MCF 10A (cell line): ENCODE data around the gene TOPAZ1. TPM values are rescaled to one million over a fixed set of nuclear protein-coding genes. Genes with fewer than 3 reads are reported as not detected.

Source experiments
- BruUV-seq: library from RNA; stranded (reverse); fragments of 400-500 nt; replicated peaks from 2 replicates; lab custom pipeline; 2021; lab: Mats Ljungman, UMichigan
- CTCF ChIA-PET: fragments of 300-600 bp; sonication (Branson Sonifier 250); formaldehyde crosslinking; extraction: SDS; loops from one replicate; lab custom pipeline; 2021; ENCODE audit warnings: antibody characterized with exemption, inconsistent platforms; lab: Yijun Ruan, JAX
- POLR2A ChIA-PET: fragments of 300-600, 350-650 bp; sonication (Branson Sonifier 250); formaldehyde crosslinking; extraction: SDS; loops from one replicate; lab custom pipeline; 2020; ENCODE audit warnings: antibody characterized with exemption, inconsistent platforms; lab: Yijun Ruan, JAX
- DNase-seq: peaks from one replicate; pipeline ENCODE4 v3.0.0-alpha.2; 2018; ENCODE audit not compliant: unreplicated experiment
- H3K27ac Mint-ChIP-seq: one replicate; pipeline ENCODE4 v1.8.0; 2022; ENCODE audit warnings: mild to moderate bottlenecking, low read depth, mixed read lengths; ENCODE audit not compliant: unreplicated experiment
- H3K27me3 Mint-ChIP-seq: one replicate; pipeline ENCODE4 v1.8.0; 2022; ENCODE audit warnings: mixed read lengths; ENCODE audit not compliant: insufficient read depth, unreplicated experiment
- H3K36me3 Mint-ChIP-seq: one replicate; pipeline ENCODE4 v1.8.0; 2022; ENCODE audit warnings: mild to moderate bottlenecking, moderate library complexity, mixed read lengths; ENCODE audit not compliant: insufficient read depth, unreplicated experiment
- H3K4me1 Mint-ChIP-seq: one replicate; pipeline ENCODE4 v1.8.0; 2022; ENCODE audit warnings: mixed read lengths; ENCODE audit not compliant: insufficient read depth, unreplicated experiment
- H3K4me3 Mint-ChIP-seq: one replicate; pipeline ENCODE4 v1.8.0; 2022; ENCODE audit warnings: mild to moderate bottlenecking, moderate library complexity, mixed read lengths; ENCODE audit not compliant: unreplicated experiment
- H3K9me3 Mint-ChIP-seq: one replicate; pipeline ENCODE4 v1.8.0; 2022; ENCODE audit warnings: mixed read lengths; ENCODE audit not compliant: unreplicated experiment
- CTCF ChIP-seq: fragments of 200-600 bp; IDR thresholded peaks from one replicate; pipeline ENCODE4 v1.8.0; 2022; ENCODE audit warnings: antibody characterized with exemption, mild to moderate bottlenecking; ENCODE audit not compliant: unreplicated experiment
- intact Hi-C: fragments of 100-400 bp; cut with micrococcal nuclease; formaldehyde crosslinking; loops from 2 replicates; pipeline ENCODE4 v1.14.1; 2022
- total RNA-seq: library from RNA; stranded (reverse); gene quantifications from 2 replicates; pipeline ENCODE4 v1.2.3, GENCODE V29; 2022

The TOPAZ1 gene
- total RNA-seq, 1 experiment from 2014 or later: not detected

- intact Hi-C loops: no loop called here
- H3K9me3 Mint-ChIP-seq: no peaks in the 10 kb centered on the region
- H3K27me3 Mint-ChIP-seq: peaks cover 7% of the 10 kb centered on the region
- H3K36me3 Mint-ChIP-seq: no peaks in the 10 kb centered on the region
- DNase-seq: no peak
- no peak overlapping the region for H3K4me3 Mint-ChIP-seq
- H3K4me1 Mint-ChIP-seq: peaks cover 6% of the 10 kb centered on the region
- no peak for TF ChIP-seq CTCF
- no TSS peak for BruUV-seq
- ChIA-PET POLR2A (no interaction called here), CTCF (interaction anchor here (1.1 to 2.2 kb wide), 2 partner anchors 15 to 39 kb away, joined by 3 to 10 read pairs; no protein-coding TSS in a partner anchor)
- H3K27ac Mint-ChIP-seq: no peak overlapping the region
Observed at GRCh38 chr3:44238889-44239288, 2.8 kb upstream of the TOPAZ1 start.

GRCh38 chr3:44240061-44240460, 1.6 kb upstream of the TOPAZ1 start:
- Mint-ChIP-seq H3K27ac (no peak overlapping the region), H3K4me3 (no peak overlapping the region), H3K36me3 (no peaks in the 10 kb centered on the region), H3K9me3 (no peaks in the 10 kb centered on the region), H3K4me1 (peaks cover 6% of the 10 kb centered on the region), H3K27me3 (peaks cover 15% of the 10 kb centered on the region)
- no peak for DNase-seq
- TF ChIP-seq CTCF: no peak
- CTCF ChIA-PET: interaction anchor here (0.7 kb wide), 1 partner anchor 1017 kb away, joined by 3 read pairs; no protein-coding TSS in a partner anchor
- intact Hi-C loops: no loop called here
- no TSS peak for BruUV-seq
- POLR2A ChIA-PET: no interaction called here

GRCh38 chr3:44242721-44243120, 1.0 kb downstream of the TOPAZ1 start:
- intact Hi-C loops: no loop called here
- H3K27me3 Mint-ChIP-seq: peaks cover 15% of the 10 kb centered on the region
- H3K27ac Mint-ChIP-seq: no peak overlapping the region
- no peak for DNase-seq
- ChIA-PET CTCF (no interaction called here), POLR2A (interaction anchor here (0.7 to 1.3 kb wide), 3 partner anchors 9 to 741 kb away, joined by 3 read pairs; no protein-coding TSS in a partner anchor)
- no TSS peak for BruUV-seq
- H3K4me1 Mint-ChIP-seq: no peaks in the 10 kb centered on the region
- no peaks in the 10 kb centered on the region for H3K36me3 Mint-ChIP-seq
- no peak overlapping the region for H3K4me3 Mint-ChIP-seq
- H3K9me3 Mint-ChIP-seq: no peaks in the 10 kb centered on the region
- TF ChIP-seq CTCF: no peak

- H3K27ac Mint-ChIP-seq: no peak overlapping the region
- H3K4me3 Mint-ChIP-seq: no peak overlapping the region
- BruUV-seq: no TSS peak
- CTCF ChIA-PET: interaction anchor here (0.7 kb wide), 1 partner anchor 14 kb away, joined by 3 read pairs; no protein-coding TSS in a partner anchor
- POLR2A ChIA-PET: no interaction called here
- no peaks in the 10 kb centered on the region for H3K36me3 Mint-ChIP-seq
- DNase-seq: no peak
- intact Hi-C loops: no loop called here
- H3K27me3 Mint-ChIP-seq: peaks cover 15% of the 10 kb centered on the region
- no peak for TF ChIP-seq CTCF
- no peaks in the 10 kb centered on the region for H3K4me1 Mint-ChIP-seq
- H3K9me3 Mint-ChIP-seq: peaks cover 12% of the 10 kb centered on the region
Observed at GRCh38 chr3:44248152-44248551, 6.5 kb downstream of the TOPAZ1 start.
